IPS DF 6.9 (cell line): ENCODE measurements around the gene DCTN1.

ENCODE experiments used
- DNase-seq: peaks from one replicate; pipeline ENCODE4 v3.0.0-alpha.2; 2013; ENCODE audit warnings: low read depth, low spot score
- H3K27ac ChIP-seq: one replicate; pipeline ENCODE4 v1.5.1; 2013; ENCODE audit warnings: low read length, control low read depth
- H3K27me3 ChIP-seq: 2 replicates; pipeline ENCODE4 v1.6.1; 2013; ENCODE audit warnings: mild to moderate bottlenecking, low read length; ENCODE audit not compliant: control insufficient read depth, insufficient read depth
- H3K36me3 ChIP-seq: 2 replicates; pipeline ENCODE4 v1.6.1; 2013; ENCODE audit warnings: low read length; ENCODE audit not compliant: control insufficient read depth, insufficient read depth
- H3K4me1 ChIP-seq: 2 replicates; pipeline ENCODE4 v1.6.1; 2013; ENCODE audit warnings: low read length; ENCODE audit not compliant: control insufficient read depth, insufficient read depth
- H3K4me3 ChIP-seq: 2 replicates; pipeline ENCODE4 v1.5.1; 2013; ENCODE audit warnings: mild to moderate bottlenecking, low read length
- H3K9me3 ChIP-seq: 2 replicates; pipeline ENCODE4 v1.6.1; 2013; ENCODE audit warnings: low read length, inconsistent platforms; ENCODE audit not compliant: control insufficient read depth, insufficient read depth
- WGBS: extraction: QIAGEN DNeasy Blood & Tissue Kit; methylation state at CpG from one replicate; pipeline ENCODE4 v1.1.7; 2013; ENCODE audit warnings: mixed read lengths, missing lambda C conversion rate; ENCODE audit not compliant: insufficient read length, insufficient coverage; 5-methylcytosine and 5-hydroxymethylcytosine counted together

Gene DCTN1

DNA sequence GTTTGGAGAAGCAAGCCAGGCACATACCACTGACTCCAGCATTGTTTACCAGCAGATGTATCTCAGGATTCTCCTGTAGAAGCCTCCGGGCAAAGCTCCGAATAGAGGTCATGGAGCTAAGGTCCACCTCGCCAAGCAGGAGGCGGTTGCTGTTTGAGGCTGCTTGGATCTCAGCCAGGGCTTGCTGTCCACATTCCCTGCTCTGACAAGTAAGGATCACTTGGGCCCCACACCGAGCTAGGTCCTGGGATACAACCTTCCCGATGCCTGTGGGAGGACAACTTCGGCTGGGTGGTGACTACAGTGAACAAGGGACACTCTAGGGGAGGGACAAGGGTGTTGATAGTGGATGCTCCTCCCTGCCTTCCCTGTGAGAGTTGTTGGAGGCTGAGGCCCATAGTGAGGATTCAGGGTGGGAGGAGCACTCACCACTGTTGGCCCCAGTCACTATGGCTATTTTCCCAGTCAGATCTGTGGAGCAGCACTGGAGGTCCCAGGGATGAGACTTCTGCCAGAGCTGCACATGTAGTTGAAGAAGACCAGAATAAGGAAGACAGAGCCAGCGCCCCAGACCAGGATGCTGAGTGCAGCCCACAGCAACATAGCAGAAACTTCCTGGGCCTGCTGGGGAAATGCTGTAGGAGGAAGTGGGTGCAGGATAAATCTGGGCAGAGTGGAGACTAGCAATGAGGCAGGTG is 33.0 kb upstream of the DCTN1 start:
- Histone ChIP-seq H3K36me3 (no peaks in the 10 kb centered on the region), H3K27me3 (no peaks in the 10 kb centered on the region), H3K27ac (no peak overlapping the region), H3K9me3 (no peaks in the 10 kb centered on the region), H3K4me3 (no peak overlapping the region), H3K4me1 (no peaks in the 10 kb centered on the region)
- no peak for DNase-seq
- no CpG with 5 or more reads among the region's 8 CpGs for WGBS

DNA sequence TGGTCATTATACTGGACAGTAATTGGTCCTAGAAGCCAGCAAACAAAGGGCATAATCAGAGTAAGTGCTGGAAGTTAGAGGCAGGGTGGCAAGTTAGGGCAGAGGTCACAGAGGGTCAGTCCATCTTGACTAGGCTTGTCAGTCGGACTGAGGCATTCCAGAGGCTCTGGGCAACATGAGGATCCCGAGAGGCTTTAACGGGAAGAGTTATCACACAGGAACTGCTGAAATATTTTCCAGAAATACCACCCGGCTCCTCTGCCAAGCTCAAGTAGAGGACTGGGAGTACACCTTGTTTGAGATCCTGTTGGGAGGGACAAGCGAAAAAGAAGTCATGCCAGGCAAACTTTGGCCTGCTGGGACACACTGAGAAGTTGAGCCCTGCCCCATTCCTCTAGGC is 27.6 kb upstream of the DCTN1 start:
- Histone ChIP-seq H3K9me3 (no peaks in the 10 kb centered on the region), H3K4me3 (no peak overlapping the region), H3K27me3 (no peaks in the 10 kb centered on the region), H3K36me3 (no peaks in the 10 kb centered on the region), H3K4me1 (no peaks in the 10 kb centered on the region), H3K27ac (no peak overlapping the region)
- no peak for DNase-seq
- WGBS, result no CpG with 5 or more reads among the region's 5 CpGs

DNA sequence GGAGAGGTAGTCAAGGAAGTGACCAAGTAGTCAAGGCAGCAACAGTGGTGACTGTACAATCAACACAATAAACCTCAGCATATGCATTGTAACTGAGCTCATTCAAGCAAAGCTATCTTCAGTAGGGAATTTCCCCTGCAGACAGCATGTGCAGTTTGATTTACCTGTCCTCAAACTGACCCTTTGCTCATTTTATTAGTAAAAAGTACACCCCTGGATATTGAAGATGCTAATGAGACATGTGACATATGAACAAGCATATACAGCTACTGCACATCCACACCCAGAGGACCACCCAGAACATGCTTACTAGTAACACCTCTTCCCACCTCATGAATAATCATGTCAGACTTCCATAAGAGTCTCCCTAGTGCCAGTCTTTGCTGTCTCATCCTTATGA is 25.9 kb upstream of the DCTN1 start:
- DNase-seq, result no peak
- no peak overlapping the region for H3K27ac ChIP-seq
- H3K4me1 ChIP-seq, result no peaks in the 10 kb centered on the region
- no peaks in the 10 kb centered on the region for H3K27me3 ChIP-seq
- no peaks in the 10 kb centered on the region for H3K36me3 ChIP-seq
- H3K9me3 ChIP-seq, result no peaks in the 10 kb centered on the region
- no peak overlapping the region for H3K4me3 ChIP-seq

DNA sequence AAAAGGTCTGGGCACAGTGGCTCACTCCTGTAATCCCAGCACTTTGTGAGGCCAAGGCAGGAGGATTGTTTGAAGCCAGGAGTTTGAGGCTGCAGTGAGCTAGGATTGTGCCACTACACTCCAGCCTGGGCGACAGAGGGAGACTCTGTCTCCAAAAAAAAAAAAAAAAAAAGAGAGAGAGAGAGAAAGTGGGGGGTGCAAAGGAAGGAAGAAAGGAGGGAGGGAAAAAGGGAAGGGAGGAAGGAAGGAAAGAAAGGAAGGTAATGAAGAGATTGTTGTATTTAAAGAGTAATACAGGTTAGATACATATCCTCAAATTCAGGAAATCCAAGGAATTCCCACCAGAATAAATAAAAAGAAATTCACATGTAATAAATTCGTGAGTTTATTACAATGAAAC is 21.8 kb upstream of the DCTN1 start:
- Histone ChIP-seq H3K27ac (no peak overlapping the region), H3K27me3 (no peaks in the 10 kb centered on the region), H3K9me3 (no peaks in the 10 kb centered on the region), H3K36me3 (no peaks in the 10 kb centered on the region), H3K4me1 (no peaks in the 10 kb centered on the region), H3K4me3 (no peak overlapping the region)
- no peak for DNase-seq
- WGBS, result no CpG with 5 or more reads among the region's 2 CpGs

DNA sequence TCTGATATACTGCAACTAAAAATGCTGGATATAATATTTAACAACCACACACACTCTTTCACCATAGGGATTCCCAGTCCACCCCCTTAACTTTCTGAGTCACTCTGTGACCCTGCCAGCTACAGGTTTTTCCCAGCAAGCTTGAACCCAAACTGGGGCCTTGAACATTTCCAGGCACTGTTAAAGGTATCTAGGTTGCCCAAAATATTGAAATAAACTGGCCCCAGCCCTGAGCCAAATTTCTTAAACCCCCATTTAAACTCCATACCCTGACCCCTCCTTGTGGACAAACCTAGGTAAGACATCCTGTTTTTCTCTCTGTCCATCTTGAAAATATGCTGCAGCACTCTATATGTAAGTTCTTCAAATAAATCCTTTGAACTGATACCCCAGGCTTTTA is 19.7 kb upstream of the DCTN1 start:
- no peaks in the 10 kb centered on the region for H3K27me3 ChIP-seq
- no peaks in the 10 kb centered on the region for H3K4me1 ChIP-seq
- no peak for DNase-seq
- no peaks in the 10 kb centered on the region for H3K36me3 ChIP-seq
- no peak overlapping the region for H3K27ac ChIP-seq
- no peak overlapping the region for H3K4me3 ChIP-seq
- H3K9me3 ChIP-seq, result no peaks in the 10 kb centered on the region

DNA sequence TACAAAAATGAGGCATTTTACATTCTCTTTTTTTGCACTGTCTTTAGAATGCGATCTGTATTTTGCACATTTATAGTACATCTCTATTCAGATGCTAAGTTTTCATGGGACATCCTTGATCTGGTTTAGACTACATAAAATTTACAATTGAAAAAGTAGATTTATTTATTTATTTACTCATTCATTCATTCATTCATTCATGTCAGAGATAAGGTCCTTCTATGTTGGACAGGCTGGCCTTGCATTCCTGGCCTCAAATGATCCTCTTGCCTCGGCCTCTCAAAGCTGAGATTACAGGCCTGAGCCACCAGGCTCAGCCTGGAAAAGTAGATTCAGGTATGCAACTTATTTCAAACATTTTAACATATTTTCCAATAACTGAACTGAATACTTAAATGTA is 16.0 kb upstream of the DCTN1 start:
- Histone ChIP-seq H3K27ac (no peak overlapping the region), H3K4me3 (no peak overlapping the region), H3K9me3 (no peaks in the 10 kb centered on the region), H3K27me3 (no peaks in the 10 kb centered on the region), H3K36me3 (no peaks in the 10 kb centered on the region), H3K4me1 (no peaks in the 10 kb centered on the region)
- no CpG with 5 or more reads among the region's 2 CpGs for WGBS
- no peak for DNase-seq

DNA sequence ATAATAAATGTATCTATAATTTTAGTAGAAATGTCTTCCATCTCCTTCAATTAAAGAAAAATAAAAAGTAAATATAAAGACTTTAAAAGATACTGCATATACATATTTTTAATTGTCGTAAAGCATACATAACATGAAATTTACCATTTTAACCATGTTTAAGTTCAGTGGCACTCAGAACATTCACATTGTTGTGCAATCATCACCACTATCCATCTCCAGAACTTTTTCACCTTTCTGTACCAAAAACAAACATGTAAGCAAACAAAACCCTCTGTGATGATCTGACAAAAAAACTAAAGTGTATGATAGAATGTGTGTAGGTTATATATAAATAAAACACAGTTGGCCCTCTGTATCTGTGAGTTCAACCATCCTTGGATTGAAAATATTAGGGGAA is 13.4 kb upstream of the DCTN1 start:
- no peak for DNase-seq
- H3K4me3 ChIP-seq, result no peak overlapping the region
- no peaks in the 10 kb centered on the region for H3K4me1 ChIP-seq
- no peaks in the 10 kb centered on the region for H3K36me3 ChIP-seq
- no peaks in the 10 kb centered on the region for H3K9me3 ChIP-seq
- WGBS, result no CpG with 5 or more reads among the region's 1 CpG
- H3K27me3 ChIP-seq, result no peaks in the 10 kb centered on the region
- H3K27ac ChIP-seq, result no peak overlapping the region

DNA sequence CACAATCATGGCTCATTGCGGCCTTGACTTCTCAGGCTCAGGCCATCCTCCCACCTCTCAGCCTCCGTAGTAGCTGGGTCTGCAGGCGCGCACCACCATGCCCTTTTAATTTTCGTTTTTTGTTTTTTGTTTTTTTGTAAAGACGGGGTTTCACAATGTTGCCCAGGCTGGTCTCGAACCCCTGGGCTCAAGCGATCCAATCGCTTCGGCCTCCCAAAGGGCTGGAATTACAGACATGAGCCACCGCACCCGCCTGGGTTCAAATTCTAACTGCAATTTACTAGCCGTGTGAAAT is 12.3 kb upstream of the DCTN1 start:
- Histone ChIP-seq H3K27me3 (no peaks in the 10 kb centered on the region), H3K9me3 (no peaks in the 10 kb centered on the region), H3K4me1 (no peaks in the 10 kb centered on the region), H3K36me3 (no peaks in the 10 kb centered on the region), H3K4me3 (no peak overlapping the region; the same call in 1 of the 2 replicates), H3K27ac (no peak overlapping the region)
- DNase-seq, result no peak
- no CpG with 5 or more reads among the region's 13 CpGs for WGBS

DNA sequence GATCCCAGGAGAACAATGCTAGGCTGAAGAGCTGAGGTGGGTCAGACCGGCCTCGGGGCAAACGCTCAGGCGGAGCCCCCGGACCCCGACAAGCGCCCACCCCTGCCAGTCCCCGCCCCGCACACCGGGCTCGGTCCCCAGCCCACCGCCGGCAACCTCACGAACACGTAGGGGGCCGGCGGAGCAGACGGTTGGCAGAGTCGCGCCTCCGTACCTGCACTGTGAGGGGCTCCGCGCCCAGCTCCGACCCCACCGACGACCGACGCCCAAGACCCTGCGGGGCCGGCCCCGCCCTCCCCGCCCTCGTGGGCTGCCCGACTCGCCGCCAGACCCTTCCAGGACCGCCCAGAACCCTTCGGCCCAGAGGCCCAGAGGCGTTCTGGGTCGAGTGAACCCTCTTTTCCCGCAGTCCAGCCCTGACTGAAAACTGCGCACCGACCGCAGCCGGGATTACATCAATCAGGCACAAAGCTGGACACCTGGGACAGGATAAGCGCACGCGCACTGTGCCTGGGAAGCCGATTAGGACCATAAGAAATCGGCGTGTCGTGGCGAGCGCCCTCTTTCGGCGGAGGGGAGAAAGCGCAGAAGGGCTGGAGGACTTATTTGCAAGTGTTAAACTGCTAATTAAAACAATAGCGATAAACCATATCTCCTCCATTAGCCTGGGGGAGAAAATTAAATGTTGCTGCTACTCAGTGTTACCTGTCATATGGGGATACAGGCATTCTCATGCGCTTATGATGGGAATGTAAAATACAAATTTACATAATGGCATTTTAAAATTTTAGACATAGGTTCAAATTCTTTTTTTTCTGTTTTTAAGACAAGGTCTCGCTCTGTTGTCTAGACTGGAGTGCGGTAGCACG is 11.7 kb upstream of the DCTN1 start:
- Histone ChIP-seq H3K4me3 (peak overlapping the region; percentile 88), H3K27ac (no peak overlapping the region), H3K36me3 (no peaks in the 10 kb centered on the region), H3K27me3 (no peaks in the 10 kb centered on the region), H3K4me1 (no peaks in the 10 kb centered on the region), H3K9me3 (no peaks in the 10 kb centered on the region)
- WGBS, result no CpG with 5 or more reads among the region's 62 CpGs
- DNase-seq, result peak; percentile 72

DNA sequence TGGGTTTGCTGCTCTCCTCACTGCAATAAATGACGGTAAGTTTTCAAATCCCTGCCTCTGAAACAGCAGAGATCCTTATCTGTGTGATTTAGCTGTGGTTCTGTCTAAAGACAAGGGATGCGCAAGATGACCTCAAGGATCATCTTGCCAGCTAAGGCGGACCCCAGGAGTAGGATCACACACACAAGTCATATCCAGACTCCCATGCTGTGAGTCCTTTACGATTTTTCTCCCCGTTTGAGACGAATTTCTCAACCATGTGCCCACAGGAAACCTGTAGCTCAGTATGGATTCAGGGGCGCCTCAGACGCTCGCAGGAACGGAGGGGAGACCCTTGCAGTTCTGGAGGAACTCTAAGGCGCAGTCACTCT is 11.1 kb upstream of the DCTN1 start:
- WGBS, result no CpG with 5 or more reads among the region's 11 CpGs
- Histone ChIP-seq H3K36me3 (no peaks in the 10 kb centered on the region), H3K27me3 (no peaks in the 10 kb centered on the region), H3K4me1 (no peaks in the 10 kb centered on the region), H3K9me3 (no peaks in the 10 kb centered on the region), H3K4me3 (peak overlapping the region; percentile 88), H3K27ac (no peak overlapping the region)
- no peak for DNase-seq

DNA sequence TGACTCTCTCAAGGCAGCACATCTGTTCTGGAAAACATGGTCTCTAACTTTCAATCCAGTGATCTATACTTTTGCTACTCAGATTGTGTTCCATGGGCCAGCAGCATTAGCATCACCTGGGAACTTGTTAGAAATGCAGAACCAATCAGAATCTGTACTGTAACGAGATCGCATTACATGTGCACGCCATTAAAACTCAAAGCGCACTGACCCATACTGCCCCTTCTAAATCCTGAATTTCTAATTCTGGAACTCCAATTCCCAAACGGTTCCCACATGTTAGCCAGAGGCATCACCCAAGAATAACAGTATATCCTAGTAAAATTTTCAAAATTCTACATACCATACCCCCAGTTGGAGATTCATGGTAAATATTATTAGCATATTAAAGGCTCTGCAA is 10.5 kb upstream of the DCTN1 start:
- no peaks in the 10 kb centered on the region for H3K27me3 ChIP-seq
- no peaks in the 10 kb centered on the region for H3K4me1 ChIP-seq
- DNase-seq, result no peak
- no CpG with 5 or more reads among the region's 5 CpGs for WGBS
- H3K4me3 ChIP-seq, result no peak overlapping the region; the same call in 1 of the 2 replicates
- no peaks in the 10 kb centered on the region for H3K36me3 ChIP-seq
- no peak overlapping the region for H3K27ac ChIP-seq
- no peaks in the 10 kb centered on the region for H3K9me3 ChIP-seq
